Epithelial cell of prostate (primary cell): ENCODE results near the gene MUSK.
"Not testable (repeated sequence)": the region's sequence is repeated elsewhere in the genome, so short reads cannot be mapped to it uniquely, and the experiment has no call there.

Experiments used
- DNase-seq: peaks from one replicate; pipeline ENCODE4 v3.0.0-alpha.2; 2011; ENCODE audit warnings: low read depth, low spot score
- H3K27ac ChIP-seq: fragments of 450-650 bp; 2 replicates; pipeline ENCODE4 v1.5.1; 2017; ENCODE audit warnings: mild to moderate bottlenecking

MUSK gene

DNA sequence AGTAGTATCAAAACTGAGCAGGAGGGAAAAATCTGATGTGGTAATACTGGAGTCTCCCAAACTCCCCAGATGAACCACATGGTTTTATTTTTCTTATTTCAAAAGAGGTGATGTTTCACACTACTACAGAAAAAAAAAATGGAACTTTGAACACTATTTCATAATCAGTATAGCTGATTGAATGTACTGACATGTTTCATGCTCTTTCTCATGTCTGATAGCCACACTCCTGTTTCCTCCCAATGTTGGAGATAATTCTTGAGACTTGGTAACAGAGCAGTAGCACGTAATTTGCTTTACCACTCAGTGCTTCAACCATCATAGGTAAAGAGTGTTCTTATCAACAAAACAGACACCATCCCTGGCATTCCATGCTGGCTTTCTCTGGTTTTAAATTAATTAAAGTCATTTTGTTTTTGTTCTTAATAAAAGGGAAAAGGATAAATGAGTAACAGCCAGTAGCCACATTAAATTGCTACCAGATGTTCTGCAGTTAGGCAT, 85.2 kb downstream of the MUSK start:
- DNase-seq = no peak

DNA sequence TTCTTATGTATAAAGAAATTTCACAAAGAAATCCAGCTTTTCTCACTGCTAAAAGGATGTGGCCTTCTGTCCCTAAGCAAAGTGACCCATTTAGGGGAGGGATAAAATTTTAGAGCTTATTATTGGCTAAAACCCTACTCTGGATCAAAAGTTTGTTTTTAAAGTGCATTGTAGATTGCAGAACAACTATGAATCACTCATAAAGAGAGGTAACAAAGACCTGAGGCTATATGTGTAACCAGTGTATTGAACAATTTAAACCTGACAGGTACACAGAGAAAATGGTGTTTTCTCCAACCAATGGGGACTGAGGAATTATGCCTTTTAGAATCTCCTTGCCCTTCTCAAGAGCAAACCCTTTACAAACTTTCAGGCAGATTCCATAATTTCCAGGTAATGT, 86.6 kb downstream of the MUSK start:
- H3K27ac ChIP-seq = no peak overlapping the region
- DNase-seq = no peak

More for the DNA sequence above, 85.2 kb downstream of the MUSK start:
- peak overlapping the region; percentile 64 for H3K27ac ChIP-seq

DNA sequence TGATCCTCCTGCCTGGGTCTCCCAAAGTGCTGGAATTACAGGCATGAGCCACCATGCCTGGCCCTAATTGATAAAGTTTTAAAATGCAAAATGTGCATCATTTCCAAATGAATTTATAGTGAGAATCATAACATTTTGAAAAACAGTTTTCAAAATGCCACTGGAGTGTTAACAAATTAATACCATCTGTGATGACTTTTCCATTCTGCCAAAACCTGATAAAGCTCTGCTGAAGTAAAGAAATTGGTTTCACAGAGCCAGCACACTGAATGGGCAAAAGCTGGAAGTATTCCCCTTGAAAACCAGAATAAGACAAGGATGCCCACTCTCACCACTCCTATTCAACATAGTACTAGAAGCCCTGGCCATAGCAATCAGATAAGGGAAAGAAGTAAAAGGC, 89.6 kb downstream of the MUSK start:
- no peak overlapping the region for H3K27ac ChIP-seq
- no peak for DNase-seq

DNA sequence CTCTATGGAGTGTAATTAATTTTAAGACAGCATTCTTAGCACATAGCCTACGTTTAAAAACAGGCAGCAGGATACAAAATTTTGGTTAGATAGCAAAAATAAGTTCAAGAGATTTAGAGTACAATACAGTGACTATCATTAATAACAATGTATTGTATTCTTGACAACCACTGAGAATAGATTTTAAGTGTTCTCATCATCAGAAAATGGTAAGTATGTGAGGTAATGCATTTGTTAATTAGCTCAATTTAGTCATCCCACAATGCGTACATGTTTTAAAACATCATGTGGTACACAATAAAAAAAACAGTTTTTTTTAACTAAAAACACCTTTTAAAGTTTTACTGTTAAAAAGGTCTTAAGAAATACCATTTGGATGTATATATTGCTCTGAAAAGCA, 94.2 kb downstream of the MUSK start:
- DNase-seq = no peak
- H3K27ac ChIP-seq = no peak overlapping the region

DNA sequence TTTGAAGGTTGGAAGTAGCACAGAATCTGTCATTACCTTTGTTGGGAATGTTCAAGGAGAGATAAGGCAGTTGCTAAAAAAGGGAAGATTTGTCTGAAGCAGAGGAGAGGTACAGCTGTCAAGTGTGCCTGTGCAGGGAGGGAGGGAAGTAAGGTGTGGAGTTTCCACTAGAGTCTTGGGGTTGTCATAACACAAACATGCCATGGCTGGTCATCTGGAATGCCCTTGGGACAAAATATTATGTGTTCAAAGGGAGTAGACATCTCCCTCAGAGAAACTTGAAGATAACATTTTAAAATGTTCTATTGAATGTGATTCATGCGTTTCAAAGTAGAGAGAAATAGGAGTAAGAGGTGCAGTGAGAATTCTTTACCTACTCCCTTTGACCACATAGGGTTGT, 95.0 kb downstream of the MUSK start:
- H3K27ac ChIP-seq = no peak overlapping the region
- DNase-seq = no peak

DNA sequence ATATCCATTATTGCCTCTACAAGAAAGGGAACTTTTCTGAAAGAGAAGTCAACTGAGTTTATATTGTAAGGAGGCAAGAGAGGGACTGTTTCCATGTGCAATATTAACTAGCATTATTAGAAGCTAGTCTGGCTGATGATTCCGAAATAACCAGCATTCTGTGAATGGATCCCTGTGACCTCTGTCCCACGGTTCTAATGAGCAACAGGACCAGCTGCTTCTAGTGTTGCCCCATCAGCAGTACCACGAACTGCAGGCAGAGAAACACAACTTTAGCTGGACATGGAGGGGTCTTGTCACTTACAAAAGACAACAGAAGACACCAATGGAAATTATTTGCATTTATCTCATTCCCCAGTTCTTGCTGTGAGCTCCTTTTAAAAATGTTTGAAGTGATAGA, 95.4 kb downstream of the MUSK start:
- H3K27ac ChIP-seq = no peak overlapping the region
- DNase-seq = no peak

DNA sequence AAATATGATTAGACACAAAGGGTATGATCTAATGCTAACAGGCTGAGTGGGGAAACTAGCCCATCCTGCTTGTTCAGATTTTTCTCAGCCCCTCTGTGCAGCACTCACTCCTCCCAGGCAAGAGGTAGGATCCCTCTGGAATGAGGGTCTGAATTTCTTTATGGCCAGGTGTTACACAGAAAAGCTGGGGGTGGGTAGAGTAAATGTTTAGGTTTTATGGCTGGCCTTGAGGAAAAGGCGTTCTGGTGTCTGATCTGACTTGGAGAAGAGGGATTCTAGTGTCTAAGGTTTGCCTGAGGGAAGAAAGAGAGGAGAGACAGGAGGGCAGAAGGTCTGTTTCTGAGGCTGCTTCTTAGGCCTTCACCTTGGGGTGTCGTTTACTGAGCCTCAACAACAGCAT, 97.3 kb downstream of the MUSK start:
- H3K27ac ChIP-seq = no peak overlapping the region
- DNase-seq = no peak

DNA sequence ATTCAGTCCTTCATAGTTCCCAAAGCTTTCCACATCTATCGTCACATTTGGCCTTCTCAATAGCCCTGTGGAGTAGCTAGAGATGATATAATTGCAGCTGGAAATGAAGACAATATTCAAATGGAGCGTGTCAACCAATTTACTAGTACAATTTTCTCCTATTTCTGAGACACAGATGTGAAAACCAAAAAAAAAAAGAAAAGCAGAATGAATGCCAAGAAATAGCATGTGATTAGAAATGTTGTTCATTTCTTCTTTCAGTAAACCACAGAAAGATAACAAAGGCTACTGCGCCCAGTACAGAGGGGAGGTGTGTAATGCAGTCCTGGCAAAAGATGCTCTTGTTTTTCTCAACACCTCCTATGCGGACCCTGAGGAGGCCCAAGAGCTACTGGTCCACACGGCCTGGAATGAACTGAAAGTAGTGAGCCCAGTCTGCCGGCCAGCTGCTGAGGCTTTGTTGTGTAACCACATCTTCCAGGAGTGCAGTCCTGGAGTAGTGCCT, 99.0 kb downstream of the MUSK start:
- DNase-seq = no peak
- no peak overlapping the region for H3K27ac ChIP-seq

DNA sequence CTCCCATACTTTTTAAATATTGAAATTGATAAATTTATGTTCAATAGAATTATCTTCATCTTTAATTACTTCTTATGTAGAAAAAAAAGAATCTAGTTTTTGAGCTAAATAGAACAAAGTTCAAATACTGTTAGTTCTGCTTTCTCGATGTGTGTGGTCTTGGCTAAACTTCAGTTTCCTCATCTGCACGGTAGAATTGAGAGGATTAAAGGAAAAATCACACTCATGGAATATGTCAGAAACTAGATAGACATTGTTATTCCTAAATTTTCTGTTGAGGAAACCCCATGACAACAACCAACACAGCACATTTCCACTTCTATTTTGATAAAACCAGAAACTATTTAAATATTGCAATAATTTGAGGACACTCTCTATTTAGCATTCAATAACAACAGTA, 100.3 kb downstream of the MUSK start:
- H3K27ac ChIP-seq = no peak overlapping the region
- no peak for DNase-seq

DNA sequence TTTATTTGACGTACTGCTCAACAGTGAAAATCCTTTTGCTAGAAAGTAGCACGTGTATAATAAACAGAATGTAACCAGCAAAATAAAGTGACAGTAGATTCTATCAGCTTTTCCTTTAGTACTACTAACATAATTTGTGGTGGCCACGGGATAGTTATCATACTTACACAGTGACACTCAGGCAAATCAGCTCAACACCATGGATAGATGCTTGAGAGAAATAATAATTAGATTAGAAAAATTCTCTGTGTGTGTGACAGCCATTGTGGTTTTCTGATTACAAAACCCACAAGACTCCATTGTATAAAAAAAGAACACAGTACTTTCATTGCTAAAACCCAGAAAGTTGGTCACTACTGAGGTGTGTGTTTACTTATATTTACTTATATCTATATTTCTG, 101.1 kb downstream of the MUSK start:
- no peak for DNase-seq
- no peak overlapping the region for H3K27ac ChIP-seq

DNA sequence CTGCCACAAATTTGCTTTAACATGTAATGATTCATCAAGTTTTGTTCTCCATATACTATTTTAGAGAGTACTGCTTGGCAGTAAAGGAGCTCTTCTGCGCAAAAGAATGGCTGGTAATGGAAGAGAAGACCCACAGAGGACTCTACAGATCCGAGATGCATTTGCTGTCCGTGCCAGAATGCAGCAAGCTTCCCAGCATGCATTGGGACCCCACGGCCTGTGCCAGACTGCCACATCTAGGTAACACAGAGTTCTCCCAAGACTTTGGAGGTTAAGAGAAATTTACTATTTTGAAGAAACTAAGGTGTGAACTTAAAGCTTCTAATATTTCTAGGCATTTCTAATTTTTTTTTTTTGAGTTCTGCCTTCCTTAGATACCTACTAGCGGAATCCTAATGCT, 107.1 kb downstream of the MUSK start:
- no peak overlapping the region for H3K27ac ChIP-seq
- DNase-seq = no peak

DNA sequence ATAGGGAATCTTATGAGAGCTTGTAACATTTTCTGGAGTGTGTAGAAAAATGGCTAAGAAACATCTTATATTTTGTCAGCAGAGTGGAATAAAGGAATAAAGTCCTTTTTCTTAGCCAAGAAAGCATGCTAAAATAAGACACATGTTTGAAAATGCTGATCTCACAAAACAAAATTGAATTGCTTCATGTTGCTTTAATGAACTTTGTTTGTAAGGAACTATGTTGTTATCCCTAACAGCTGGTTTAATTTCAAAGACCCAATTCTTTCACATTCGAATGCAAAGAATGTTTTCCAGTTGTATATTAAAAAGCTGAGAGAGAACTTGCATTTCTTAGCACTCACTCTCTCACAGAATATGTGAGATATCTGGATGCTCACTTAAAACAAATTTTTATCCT, 107.6 kb downstream of the MUSK start:
- no peak for DNase-seq
- no peak overlapping the region for H3K27ac ChIP-seq

DNA sequence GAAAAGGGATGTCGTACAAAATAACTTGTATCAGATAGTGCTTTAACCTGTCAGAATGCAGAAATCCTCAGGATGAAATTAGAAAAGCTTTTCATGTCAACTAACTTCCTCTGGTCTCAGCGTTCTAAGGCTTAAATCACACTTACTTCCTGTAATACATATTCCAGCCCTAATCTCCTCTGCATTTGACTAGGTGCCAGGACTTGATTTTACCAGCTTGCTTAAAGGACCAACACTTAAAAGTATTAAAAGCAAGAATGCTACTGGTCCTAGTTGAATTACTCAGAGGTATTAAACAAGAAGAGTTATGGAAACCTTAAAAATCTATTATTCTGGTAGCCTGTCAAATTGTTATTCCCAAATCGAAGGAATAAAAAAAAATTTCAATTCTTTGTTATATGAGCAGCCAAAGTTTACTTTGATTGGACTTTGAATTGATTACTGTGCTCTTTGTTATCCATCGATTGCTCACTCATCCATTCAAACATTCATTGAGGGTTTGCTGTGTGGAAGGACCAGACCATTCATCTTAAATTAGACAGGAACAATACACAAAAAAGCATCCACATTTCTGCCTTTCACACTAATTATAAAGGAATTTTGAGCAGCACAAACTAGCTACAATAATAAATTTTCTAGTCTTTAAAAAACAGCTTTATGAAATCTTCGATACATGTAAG, 108.7 kb downstream of the MUSK start:
- DNase-seq = no peak
- H3K27ac ChIP-seq = no peak overlapping the region

DNA sequence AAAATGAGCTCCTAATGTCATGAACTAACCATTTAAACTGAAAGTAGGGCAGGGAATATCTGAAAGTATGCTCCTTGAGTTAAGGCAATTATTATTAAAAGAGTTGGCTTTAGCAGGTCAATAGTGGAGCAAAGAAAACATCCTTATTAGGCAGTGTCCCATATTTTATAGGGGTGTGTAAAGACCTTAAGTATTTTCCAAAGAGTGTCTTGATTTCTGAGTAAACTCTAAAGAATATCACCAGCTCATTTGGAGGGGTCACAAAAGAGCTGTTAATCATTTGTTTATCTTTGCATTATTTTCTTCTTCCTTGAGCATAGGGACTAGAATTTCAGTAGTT, 109.3 kb downstream of the MUSK start:
- no peak for DNase-seq
- H3K27ac ChIP-seq = no peak overlapping the region

DNA sequence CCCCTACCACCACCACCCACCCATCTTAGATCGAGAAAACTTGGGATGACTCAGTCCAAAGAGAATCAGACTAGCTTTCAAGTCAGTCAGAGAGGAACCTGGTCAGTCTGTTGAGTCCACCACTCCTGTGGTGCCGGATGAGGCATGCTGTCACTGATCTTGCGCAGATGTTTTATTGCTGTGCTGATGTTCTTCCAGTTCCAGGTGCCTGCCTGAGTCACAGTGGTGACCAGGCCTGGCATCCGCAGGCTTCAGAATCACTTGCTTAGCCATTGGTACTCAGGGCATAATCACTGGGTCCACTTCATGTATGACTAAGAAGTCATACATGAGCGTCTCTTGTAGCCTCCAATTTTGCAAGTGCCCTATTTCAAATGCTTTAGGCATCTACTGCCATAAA, 114.1 kb downstream of the MUSK start:
- DNase-seq = peak; percentile 62
- no peak overlapping the region for H3K27ac ChIP-seq

DNA sequence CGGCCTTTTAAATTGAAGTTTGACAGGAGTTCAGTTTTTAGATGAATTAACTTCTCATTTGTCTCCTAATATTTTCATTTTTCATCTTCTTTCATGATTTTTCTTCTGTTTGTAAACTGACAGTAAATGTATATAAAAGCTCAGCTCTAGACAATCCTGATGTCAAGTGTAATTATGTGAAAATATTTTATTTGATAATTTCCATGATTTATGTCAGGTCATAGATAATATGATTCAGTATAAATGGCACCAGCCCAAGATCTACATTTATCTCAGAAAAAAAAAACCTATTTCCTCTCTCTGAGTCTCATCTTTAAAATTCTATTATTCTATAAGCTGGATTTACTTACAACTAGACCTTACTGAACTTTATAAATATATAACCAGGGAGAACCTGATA, 115.7 kb downstream of the MUSK start:
- H3K27ac ChIP-seq = no peak overlapping the region
- no peak for DNase-seq

DNA sequence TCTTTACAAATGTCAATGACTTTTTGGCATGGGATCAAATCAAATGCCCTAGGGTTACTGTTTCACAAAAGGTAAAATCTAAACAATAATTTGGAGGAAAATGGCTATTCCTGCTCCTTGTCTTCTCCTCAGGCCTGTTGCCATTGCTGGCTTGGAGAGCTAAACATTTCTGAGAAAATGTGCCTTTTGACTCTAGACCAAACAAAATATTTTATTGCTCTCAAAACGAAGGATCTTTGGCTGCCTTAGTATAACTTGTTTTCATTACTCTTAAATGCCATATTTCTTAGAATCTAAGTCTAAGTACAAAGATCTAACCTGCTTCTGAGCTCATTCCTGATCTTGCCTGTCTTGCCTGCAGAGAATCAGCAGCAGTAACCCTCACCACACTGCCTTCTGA, 116.6 kb downstream of the MUSK start:
- H3K27ac ChIP-seq = no peak overlapping the region
- DNase-seq = no peak

DNA sequence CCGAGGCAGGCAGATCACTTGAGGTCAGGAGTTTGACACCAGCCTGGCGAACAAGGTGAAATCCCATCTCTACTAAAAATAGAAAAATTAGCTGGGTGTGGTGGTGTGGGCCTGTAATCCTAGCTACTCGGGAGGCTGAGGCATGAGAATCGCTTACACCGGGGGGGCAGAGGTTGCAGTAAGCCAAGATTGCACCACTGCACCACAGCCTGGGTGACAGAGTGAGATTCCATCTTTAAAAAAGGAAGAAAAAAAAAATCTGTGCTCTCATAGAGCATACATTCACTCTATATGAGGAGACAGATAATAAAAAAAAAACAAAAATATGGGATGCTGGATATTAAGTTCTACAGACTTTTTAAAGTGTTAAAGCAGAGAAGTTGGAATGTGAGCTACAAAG, 119.8 kb downstream of the MUSK start:
- not testable (repeated sequence) for DNase-seq, H3K27ac ChIP-seq

DNA sequence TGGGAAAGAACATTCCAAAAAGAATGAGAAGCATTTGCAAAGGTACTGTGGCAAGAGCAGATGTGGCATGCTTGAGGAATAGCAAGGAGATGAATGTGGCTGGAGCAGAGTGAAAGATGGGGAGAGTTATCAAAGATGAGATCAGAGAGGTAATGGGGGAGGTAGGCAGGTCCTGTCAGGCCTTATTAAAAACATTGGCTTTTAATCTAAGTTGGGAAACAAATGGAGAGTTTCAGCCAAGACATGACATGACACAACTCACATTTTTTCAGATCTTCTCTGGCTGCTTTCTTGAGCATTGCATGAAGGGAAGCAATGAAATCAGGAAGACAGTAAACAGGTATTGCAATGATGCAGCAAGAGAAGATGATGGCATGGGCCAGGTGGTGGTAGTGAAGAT, 120.3 kb downstream of the MUSK start:
- DNase-seq = no peak
- H3K27ac ChIP-seq = no peak overlapping the region

DNA sequence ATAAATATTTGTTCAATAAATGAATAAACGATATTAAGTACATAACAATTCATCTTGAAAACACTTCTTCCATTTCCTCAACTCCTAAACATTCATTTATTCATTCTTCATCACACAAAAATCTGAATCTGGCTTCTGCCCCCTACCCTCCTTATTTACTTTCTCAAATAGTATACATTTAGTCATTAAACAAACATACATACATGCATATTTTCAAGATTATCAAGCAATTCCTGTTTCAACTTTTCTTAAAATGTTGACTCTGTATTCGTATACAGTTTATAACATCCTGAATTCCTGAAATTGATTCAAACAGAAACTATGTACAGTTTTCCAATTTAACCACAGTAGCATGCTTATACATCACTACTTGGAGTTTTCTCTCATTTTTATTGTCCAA, 129.0 kb downstream of the MUSK start:
- DNase-seq = no peak
- peak overlapping the region; percentile 85 for H3K27ac ChIP-seq

DNA sequence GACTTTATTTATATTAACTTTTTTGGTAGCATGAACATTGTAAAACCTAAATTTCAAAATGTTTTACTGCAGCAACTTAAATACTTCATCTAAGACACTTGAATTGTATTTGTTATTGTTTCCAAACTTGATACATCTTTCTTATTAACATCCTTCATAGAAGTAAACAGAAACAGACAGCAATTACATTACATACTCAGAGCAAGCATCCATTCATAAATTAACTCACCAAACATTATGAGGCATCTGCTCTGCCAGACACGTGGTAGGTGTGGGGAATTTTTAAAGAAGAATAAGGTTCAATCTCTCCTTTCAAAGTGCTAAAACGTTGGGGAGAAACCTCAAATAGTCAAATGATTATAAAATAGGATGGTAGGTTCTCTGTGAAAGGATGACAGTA, 130.8 kb downstream of the MUSK start:
- no peak for DNase-seq
- peak overlapping the region; percentile 85 for H3K27ac ChIP-seq

DNA sequence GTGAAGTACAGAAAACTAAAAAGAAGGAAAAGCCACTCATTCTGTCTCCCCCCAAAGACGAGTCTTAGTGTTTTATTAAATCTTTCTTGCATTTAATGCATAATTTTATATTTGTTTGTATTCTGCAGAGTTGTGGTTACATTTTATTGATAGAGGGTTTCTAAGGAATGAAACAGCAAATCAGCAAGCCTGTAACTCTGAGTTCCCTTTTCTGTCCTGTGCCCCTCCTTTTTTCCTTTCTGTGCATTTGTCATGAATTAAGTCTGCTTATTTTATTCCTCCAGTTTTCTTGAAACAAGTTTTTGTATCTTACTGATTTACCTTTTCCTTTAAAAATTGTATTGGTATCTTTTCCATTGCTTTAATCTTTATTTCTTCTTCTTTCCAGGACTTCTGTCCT, 132.8 kb downstream of the MUSK start:
- H3K27ac ChIP-seq = no peak overlapping the region
- DNase-seq = no peak
